HG02981 (cell line): ENCODE data around the gene ZNF462.

Experiments used
- ATAC-seq: cut with Tn5 transposase; IDR thresholded peaks from one replicate; pipeline ENCODE4 v1.9.1; 2021; ENCODE audit warnings: mild to moderate bottlenecking, moderate library complexity; ENCODE audit not compliant: unreplicated experiment

The ZNF462 gene

DNA sequence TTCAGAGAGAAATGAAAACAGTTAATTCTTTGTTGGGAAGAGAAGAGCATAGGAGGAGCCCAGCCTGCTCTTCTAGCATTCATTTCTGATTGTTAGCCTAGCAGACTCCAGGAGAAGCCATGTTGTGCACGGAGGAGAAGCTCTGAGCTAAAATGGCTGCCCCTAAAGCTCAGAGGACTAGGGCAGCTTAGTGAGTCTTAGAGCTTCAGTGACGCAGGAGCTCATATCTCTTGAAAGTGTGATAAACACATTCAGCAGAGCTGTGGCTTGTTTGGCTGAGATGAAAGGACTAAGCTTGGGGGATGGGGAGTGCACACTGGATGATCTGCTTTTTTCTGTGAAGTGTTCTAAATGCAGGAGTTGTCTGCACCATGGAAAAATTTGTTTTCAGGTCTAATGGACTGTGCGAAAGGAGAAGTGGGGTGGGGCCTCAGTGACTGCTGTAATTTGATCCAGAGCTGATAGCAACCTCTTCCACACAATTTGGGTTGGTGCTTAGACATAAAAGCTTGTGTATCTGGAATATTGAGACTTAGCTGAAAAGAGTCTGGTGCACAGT lies 58.5 kb downstream of the ZNF462 start:
- ATAC-seq = no peak

DNA sequence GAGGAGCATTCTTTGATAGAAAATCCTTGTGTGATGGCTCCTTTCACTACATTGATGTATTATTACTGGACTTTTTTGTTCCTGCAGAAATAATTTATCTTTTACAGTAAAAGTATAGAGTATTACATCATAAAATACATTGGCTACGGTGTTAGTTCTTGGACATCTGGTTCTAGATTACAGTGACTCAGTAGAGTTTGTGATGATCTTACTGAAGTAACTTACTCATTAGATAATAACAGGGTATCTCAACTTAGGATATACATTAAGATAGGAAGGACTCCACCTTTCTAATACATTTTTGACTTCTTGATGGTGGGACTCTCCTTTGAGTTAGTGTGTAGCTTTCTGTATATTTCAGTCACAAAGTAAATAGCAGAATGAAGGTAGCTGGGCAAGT lies 59.1 kb downstream of the ZNF462 start:
- ATAC-seq = no peak

DNA sequence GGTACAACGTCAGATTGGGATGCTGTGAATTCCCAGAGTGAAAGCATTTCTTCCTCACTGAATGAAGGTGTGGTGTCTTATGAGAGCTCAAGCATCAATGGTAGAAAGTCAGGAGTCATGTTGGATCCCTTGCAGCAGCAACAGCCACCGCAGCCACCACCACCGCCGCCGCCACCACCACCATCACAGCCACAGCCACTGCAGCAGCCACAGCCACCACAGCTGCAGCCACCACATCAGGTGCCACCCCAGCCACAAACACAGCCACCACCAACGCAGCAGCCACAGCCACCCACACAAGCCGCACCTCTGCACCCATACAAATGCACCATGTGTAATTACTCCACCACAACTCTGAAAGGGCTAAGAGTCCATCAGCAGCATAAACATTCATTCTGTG lies 62.4 kb downstream of the ZNF462 start:
- no peak for ATAC-seq

DNA sequence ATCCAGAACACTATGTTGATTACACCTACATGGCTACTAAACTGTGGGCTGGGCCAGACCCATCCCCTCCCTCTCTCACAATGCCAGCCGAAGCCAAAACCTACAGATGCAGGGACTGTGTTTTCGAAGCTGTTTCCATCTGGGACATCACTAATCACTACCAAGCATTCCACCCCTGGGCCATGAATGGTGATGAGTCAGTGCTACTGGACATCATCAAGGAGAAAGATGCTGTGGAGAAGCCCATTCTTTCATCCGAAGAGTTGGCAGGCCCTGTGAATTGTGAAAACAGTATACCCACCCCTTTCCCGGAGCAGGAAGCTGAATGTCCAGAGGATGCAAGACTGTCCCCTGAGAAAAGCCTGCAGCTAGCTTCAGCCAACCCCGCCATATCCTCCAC lies 65.0 kb downstream of the ZNF462 start:
- no peak for ATAC-seq

DNA sequence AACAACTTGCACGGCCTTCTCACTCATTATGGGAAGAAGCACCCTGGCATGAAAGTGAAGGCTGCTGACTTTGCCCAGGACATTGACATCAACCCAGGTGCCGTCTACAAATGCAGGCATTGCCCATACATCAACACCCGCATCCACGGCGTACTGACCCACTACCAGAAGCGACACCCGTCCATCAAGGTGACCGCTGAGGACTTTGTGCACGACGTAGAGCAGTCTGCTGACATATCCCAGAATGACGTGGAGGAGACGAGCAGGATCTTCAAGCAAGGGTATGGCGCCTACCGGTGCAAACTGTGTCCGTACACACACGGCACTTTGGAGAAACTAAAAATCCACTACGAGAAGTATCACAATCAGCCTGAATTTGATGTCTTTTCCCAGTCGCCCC lies 65.4 kb downstream of the ZNF462 start:
- no peak for ATAC-seq

DNA sequence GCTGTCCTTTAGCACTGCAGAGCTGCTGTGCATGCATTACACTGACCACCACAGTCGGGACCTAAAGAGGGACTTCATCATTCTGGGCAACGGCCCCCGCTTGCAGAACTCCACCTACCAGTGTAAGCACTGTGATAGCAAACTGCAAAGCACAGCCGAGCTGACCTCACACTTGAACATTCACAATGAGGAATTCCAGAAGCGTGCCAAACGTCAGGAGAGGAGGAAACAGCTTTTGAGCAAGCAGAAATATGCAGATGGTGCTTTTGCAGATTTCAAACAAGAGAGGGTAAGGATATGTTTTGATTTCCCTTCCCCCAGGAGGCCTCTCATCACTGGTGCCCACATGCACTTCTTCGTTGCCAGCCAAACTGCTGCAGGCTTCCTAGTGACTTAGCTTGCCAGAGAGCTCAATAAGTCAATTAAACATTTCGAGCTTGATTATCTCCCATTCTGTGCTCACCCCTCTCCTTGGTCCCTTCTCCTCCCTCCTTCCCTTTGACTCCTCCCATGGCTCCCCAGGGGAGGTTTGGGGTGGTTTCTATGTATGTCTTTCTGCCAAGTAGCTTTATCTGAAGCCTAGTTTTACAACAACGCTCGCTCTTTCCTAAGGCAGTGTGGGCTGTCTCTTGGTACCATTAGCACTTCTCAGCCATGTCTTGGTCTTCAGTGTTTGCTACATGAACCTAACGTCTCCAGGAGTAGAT lies 66.7 kb downstream of the ZNF462 start:
- ATAC-seq = no peak

DNA sequence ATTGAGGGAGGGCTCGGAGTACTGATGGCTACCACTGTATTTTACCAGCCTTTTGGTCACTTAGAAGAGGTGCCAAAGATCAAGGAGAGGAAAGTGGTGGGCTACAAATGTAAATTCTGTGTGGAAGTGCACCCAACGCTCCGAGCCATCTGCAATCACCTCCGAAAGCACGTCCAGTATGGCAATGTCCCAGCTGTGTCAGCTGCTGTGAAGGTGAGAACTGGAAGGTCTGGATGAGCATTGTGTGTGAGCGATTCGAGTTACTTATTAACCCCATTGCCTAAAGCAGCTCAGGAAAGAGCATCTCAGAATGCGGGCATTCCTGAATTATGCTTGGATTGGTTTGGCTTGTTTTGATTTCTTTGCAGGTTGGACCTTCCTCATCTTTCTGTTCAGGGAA lies 67.5 kb downstream of the ZNF462 start:
- ATAC-seq = no peak

DNA sequence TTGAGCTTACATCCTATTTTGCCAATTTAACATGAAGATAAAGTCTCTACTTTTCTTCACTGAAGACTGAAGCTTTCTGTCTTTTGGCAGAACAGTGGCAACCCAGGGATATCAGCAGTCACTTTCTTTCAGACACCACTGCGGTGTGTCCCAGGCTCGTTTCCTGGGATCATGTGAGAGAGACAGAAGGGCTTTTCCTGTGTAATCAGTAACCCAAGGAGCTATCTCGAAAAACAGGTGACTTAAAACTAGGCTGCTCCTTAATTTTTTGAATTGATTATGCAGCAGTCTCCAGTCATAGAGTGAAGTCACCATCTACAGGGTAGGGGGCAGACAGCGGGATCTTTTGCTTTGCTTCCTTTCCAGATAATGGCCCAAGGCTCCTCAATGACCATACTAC lies 68.5 kb downstream of the ZNF462 start:
- no peak for ATAC-seq

DNA sequence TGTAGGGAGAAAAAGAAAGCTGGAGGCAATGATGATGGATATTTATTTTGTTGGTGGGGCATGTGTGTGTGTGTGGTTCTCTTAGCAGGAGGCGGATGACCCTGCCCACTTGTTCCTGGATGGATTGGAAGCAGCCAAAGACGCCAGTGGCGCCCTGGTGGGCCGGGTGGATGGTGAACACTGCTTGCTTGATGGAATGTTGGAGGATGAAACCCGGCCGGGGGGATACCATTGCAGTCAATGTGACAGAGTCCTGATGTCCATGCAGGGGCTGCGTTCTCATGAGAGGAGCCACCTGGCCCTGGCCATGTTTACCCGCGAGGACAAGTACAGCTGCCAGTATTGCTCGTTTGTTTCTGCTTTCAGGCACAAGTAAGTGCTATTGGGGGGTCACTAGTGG lies 69.2 kb downstream of the ZNF462 start:
- no peak for ATAC-seq

DNA sequence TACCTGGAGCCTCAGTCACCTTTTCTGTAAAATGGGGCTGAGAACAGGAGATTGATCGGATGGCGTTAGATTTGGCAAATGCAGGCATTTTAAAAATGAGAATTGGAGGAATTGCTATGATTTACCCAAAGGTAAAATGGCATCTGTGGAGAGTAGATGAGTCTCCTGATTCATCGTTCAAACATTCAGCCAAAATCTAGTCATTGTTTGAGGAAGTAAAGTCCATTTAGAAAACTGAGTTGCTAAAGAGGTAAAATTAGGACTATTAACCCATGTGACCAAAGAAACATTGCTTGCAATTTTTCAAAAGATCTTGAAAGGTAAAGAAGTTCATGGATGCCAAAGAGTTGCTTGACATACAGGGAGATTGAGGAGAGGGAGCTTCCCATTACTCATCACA lies 69.7 kb downstream of the ZNF462 start:
- ATAC-seq = no peak

DNA sequence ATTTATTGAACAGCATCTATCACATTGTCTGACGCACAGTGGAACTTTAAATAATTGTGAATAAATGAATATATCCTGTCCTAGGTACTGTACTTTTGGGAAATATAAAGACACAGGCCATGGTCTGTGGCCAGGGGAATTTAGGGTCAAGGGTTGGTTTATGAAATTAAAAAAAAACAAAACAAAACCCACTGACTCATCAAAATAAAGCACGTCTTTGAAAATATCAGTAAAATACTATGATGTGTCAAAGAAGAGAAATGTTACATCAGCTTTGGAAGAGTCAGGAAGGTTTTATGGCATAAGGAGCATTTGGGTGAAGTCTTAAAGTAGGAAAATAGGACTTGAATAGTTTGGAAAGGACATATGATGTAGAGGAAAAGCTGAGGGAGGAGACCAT lies 70.5 kb downstream of the ZNF462 start:
- no peak for ATAC-seq

DNA sequence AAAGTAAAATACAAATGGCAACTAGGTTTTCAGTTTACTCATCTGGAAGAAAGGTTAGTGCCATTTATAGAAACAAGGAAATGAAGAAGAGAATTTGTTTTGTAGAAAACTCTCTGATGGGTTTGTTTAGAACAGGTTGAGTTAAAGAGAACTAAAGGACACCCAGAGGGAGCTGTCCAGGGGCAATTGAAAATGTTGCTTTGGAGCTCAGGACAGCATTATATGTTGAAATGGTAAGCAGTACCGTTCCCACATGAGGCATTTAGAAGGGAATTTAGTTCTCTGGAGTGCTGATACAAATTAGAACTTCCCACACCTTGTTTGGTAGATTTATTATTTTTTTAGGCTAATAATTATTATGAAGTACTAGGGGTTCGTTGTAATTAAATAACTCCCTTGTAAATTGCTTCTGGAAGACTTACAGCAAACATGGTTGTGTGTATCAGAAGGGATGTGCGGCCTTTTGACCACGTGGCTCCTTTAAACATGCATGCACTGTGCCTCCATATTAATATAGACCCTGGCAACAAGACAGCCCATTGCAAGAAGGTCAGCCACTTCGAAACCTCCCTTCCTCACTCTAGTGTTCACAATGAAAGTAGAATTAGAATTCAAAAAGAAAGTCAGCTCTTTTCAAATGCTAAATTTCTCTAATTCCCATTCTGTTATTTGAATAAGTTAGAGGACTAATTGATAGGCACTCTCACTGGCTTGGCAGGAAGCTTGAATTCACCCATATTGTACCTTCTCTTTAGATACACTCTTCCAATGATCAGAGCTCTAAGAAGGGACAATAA lies 71.7 kb downstream of the ZNF462 start:
- ATAC-seq = no peak

DNA sequence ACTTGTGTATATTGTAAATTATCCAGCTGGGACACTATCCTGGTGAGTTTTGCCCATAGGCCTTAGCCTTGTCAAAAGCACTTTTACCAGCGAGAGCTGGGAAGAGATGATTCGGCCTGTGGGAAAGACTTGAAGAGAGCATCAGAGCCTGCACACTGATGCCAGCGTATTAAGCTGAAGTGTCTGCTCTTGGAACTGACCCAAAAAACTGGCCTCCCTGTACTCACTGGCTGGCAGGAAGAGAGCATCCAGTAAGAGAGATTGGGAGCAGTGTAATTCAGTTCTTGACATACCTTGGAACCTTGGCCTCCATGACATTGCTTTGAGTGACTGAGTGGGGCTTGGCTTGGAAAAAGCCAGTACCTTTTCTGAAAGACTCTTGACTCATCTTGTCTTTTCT lies 73.7 kb downstream of the ZNF462 start:
- ATAC-seq = no peak

DNA sequence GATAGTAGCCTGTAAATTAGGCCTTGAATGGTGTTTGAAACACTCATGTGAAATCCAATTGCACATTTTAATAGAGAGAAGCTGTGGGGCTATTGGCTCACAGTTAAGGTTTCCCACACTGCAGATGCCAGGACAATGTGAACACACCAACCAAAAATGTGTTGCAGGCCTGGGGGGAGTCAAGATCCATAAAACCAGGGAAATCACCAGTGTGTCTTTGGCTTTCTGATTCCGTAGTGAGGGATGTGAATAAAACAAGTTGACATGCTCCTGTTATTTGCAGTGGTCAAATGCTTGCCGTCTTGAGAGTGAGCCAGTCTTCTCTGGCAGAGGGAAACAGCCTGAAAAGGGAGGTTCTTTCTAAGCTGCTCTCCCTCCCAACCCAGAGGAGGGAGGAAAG lies 79.0 kb downstream of the ZNF462 start:
- no peak for ATAC-seq

DNA sequence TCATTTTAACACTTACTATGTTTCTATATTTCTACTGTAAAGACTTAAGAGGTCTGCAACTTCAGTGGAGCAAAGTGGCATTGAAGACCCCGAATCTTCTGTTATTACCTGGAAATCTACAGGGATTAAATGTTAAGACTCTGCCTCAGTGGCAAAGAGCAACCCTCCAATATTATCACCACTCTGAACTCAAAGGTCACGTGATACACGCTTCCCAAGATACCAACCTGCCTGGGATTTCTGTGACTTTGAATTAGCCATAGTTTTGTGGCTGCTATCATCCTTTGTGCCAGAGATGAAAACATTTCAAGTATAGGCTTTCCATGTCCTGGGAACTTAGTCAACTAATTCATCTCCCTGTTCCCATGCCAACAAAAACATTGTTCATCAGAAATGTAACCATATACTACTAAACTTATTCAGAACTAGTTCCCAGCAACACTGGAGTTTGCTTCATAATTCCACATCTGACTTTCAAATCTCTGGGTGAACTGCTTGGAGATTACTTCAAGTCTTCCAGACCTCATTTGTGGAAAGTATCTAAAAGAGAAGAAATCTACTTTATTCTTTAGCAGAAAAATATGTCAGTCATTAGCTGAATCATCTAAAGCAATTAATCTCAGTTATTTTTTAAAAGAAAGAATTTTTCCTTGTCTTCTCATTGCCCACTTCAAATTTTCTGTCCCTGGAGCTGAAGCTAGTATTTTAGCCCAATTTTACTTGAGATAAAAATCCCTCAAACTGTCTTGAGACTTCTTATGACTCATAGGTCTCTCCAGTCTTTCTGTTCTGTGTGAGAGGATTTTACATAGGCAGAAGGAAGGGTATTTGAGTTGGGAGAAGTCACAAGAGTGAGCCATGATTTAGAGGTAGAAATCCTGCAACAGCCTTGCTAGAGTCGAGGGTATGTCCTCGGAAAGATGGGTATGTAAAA lies 83.0 kb downstream of the ZNF462 start:
- ATAC-seq = no peak

DNA sequence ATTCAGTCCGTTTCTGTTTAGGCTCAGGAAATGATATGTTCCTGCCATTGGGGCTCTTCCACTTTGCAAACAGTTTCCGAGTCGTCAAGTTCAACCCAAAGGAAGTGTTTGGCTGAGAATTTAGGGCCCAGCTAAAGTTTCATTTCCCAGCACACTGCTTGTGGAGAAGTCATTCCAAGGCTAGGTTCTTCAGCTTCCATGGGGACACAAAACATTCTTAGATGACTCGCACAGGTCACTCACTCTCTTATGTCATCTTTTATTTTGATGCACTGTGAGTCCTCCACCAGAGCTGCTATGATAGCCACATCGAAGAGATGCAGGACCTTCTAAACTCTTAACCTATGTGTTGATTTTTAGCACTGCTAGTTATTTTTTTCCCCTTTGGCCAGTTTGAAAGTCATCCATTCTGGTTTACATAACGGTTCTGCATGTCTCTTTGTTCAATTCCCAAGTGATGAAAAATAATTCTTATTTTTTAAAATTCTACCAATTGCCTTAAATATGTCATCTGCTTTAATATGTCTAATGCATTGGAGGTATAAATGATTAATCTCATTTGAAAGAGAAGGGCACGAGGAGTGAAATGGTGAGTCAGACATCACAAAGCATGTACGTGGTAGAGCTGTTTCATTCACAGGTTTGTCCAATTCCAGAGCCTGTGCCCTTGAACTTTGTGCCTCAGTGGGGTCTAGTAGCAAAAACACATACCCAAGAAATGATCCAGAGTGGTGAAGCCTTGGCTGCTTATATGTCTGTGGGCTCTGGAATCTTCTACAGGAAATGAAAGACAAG lies 84.3 kb downstream of the ZNF462 start:
- no peak for ATAC-seq

DNA sequence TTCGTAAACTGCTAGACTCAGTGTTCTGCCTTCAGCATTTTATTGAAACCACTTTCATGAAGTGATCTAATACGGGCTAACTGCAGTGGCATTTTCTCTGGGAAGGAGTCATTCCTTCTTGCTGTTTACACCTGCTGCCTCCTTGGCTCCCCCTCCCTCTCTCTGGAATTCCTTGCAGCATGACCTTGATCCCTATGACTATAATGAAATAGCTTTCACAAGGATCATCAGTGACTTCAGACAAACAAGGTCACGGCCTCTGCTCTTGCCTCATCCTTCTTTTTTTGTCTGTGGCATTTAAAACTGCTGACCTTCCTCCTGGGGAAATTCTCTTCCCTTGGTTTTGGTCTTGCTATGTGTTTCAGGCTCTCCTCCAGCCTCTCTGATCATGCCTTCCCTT lies 90.2 kb downstream of the ZNF462 start:
- no peak for ATAC-seq

DNA sequence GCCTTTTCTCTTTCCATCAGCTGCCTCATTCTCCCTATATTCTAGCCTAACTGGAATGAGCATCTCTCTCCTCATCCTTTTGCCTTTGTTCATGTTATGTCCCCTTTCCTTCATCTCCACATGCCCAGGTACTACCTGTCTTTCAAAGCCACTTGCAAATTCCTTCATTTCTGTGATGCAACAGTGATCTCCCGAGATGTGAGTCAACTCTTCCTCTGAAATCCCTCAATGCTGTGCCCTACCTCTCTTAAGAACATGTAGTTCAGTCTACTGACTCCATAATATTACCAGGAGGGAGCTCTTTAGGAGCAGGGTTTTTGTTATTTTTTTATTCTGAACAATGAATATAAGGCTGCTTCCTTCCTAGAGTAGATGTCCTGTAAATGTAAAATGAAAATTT lies 91.6 kb downstream of the ZNF462 start:
- ATAC-seq = no peak

DNA sequence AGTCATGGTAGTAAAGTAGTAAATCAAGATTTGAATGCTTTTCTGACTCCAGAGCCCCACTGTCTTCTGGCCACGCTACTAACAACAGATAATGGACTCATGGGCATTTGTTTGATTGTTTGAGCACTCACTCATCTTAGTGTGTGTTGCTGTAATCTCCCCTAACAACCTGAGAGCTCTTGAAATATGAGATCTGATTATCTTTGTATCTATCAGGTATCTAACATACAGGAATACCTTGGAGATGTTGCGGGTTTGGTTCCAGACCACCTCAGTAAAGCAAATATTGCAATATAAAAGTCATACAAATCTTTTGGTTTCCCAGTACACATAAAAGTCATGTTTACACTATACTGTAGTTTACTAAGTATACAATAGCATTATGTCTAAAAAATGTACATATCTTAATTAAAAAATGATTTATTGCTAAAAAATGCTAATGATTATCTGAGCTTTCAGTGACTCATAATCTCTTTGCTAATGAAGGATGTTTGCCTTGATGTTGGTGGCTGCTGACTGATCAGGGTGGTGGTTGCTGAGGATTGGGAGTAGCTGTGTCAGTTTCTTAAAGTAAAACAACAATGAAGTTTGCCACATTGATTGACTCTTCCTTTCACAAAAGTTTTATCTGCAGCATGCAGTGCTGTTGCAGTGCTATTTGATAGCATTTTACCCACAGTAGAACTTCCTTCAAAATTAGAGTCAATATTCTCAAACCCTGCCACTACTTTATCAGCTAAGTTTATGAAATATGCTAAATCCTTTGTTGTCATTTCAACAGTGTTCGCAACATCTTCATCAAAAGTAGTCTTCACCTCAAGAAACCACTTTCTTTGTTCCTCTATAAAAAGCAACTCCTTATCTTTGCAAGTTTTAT lies 92.2 kb downstream of the ZNF462 start:
- no peak for ATAC-seq
